Measurements from ENCODE around the gene RHOF. TPM values are rescaled to one million over a fixed set of nuclear protein-coding genes. Genes with fewer than 3 reads are reported as not detected.

Gene RHOF
- polyA plus RNA-seq, 1 of the 3 experiments (the other 2 are of a cell fraction) = 5.0 TPM

- H3K27me3 ChIP-seq (ENCODE audit: insufficient read depth) = no peaks in the 10 kb centered on the region
- H3K9me3 ChIP-seq = no peaks in the 10 kb centered on the region
- peak overlapping the region; percentile 77 for H3K4me2 ChIP-seq
- no peaks in the 10 kb centered on the region for H3K9me2 ChIP-seq
- H3K36me3 ChIP-seq (replicated peaks in 1 of 2; ENCODE audit: control insufficient read depth in 1 of 2, insufficient read depth in 2 of 2, low read length in 1 of 2) = peaks cover 7 to 11% of the 10 kb centered on the region in 2 experiments
- H2AFZ ChIP-seq (ENCODE audit: low read depth) = no peak overlapping the region
- peak overlapping the region; percentile 88 for H3K9ac ChIP-seq
- ChIA-PET POLR2A (interaction anchor here (0.6 to 3.4 kb wide), 4 partner anchors 9 to 221 kb away, joined by 3 to 30 read pairs (median 4); partner anchors contain the start of gene PSMD9), CTCF (interaction anchor here (0.7 to 18.3 kb wide), 7 partner anchors 7 to 249 kb away, joined by 3 to 675 read pairs (median 4); partner anchors contain the start of genes PSMD9, RHOF and SETD1B)
- peaks cover 24 to 36% of the 10 kb centered on the region in 2 experiments for H3K4me1 ChIP-seq (ENCODE audit: control insufficient read depth in 1 of 2, insufficient read depth in 2 of 2, low read depth in 1 of 2, low read length in 1 of 2)
- TF ChIP-seq MAX (IDR thresholded peaks at IDR 0.05; ENCODE audit: low read depth) (no peak), JUND (IDR thresholded peaks at IDR 0.05) (0 out of 2 replicates have a peak, but pooled peaks have one; percentile 1)
- peaks cover 39% of the 10 kb centered on the region for H3F3A ChIP-seq (replicated peaks; ENCODE audit: insufficient read depth)
- WGBS (ENCODE audit: low lambda C conversion rate) = 0% methylated on average over 1 of the region's 1 CpG
- DNase-seq = no peak
- H3K27ac ChIP-seq (ENCODE audit: low read depth in 2 of 2, low read length in 1 of 2) = peak overlapping the region; percentile 98 to 99
- peaks cover 72% of the 10 kb centered on the region for H3K79me2 ChIP-seq (ENCODE audit: insufficient read depth)
- peak overlapping the region; percentile 70 to 73 for H3K4me3 ChIP-seq (ENCODE audit: low read depth in 2 of 2, low read length in 1 of 2)
- peaks cover 8% of the 10 kb centered on the region for H4K20me1 ChIP-seq (ENCODE audit: insufficient read depth)
Measured at GRCh38 chr12:121802485-121802842, 9.0 kb upstream of the RHOF start.

GRCh38 chr12:121801595-121802484 is 8.4 kb upstream of the RHOF start:
- peak overlapping the region; percentile 77 for H3K4me2 ChIP-seq
- peak overlapping the region; percentile 70 to 73 for H3K4me3 ChIP-seq (ENCODE audit: low read depth in 2 of 2, low read length in 1 of 2)
- POLR2A ChIA-PET = interaction anchor here (1.2 to 3.4 kb wide), 3 partner anchors 9 to 87 kb away, joined by 3 to 30 read pairs (median 3); partner anchors contain the start of gene PSMD9
- H3K9me3 ChIP-seq = no peaks in the 10 kb centered on the region
- H3K4me1 ChIP-seq (ENCODE audit: control insufficient read depth in 1 of 2, insufficient read depth in 2 of 2, low read depth in 1 of 2, low read length in 1 of 2) = peaks cover 26 to 39% of the 10 kb centered on the region in 2 experiments
- H3K36me3 ChIP-seq (replicated peaks in 1 of 2; ENCODE audit: control insufficient read depth in 1 of 2, insufficient read depth in 2 of 2, low read length in 1 of 2) = peaks cover 7% of the 10 kb centered on the region in 2 experiments
- 4% methylated on average over 18 of the region's 18 CpGs for WGBS (ENCODE audit: low lambda C conversion rate)
- no peak for DNase-seq
- peaks cover 8% of the 10 kb centered on the region for H4K20me1 ChIP-seq (ENCODE audit: insufficient read depth)
- H3K27me3 ChIP-seq (ENCODE audit: insufficient read depth) = no peaks in the 10 kb centered on the region
- TF ChIP-seq POLR2AphosphoS5 (IDR thresholded peaks at IDR 0.05; ENCODE audit: low read depth, low read length) = peak; percentile 50; the same call in 1 of the 2 replicates
- TF ChIP-seq FOSL2 (IDR thresholded peaks at IDR 0.05; ENCODE audit: borderline replicate concordance, low read depth) = no peak
- TF ChIP-seq SIN3A (IDR thresholded peaks at IDR 0.05; ENCODE audit: borderline replicate concordance, low read depth, low read length) = no peak
- peaks cover 72% of the 10 kb centered on the region for H3K79me2 ChIP-seq (ENCODE audit: insufficient read depth)
- peak overlapping the region; percentile 88 for H3K9ac ChIP-seq
- peaks cover 41% of the 10 kb centered on the region for H3F3A ChIP-seq (replicated peaks; ENCODE audit: insufficient read depth)
- no peaks in the 10 kb centered on the region for H3K9me2 ChIP-seq
- no peak overlapping the region for H2AFZ ChIP-seq (ENCODE audit: low read depth)
- H3K27ac ChIP-seq (ENCODE audit: low read depth in 2 of 2, low read length in 1 of 2) = peak overlapping the region; percentile 98 to 99
- CTCF ChIA-PET = interaction anchor here (0.7 to 18.3 kb wide), 6 partner anchors 7 to 86 kb away, joined by 3 to 675 read pairs (median 10); partner anchors contain the start of genes PSMD9, RHOF and SETD1B

DNA sequence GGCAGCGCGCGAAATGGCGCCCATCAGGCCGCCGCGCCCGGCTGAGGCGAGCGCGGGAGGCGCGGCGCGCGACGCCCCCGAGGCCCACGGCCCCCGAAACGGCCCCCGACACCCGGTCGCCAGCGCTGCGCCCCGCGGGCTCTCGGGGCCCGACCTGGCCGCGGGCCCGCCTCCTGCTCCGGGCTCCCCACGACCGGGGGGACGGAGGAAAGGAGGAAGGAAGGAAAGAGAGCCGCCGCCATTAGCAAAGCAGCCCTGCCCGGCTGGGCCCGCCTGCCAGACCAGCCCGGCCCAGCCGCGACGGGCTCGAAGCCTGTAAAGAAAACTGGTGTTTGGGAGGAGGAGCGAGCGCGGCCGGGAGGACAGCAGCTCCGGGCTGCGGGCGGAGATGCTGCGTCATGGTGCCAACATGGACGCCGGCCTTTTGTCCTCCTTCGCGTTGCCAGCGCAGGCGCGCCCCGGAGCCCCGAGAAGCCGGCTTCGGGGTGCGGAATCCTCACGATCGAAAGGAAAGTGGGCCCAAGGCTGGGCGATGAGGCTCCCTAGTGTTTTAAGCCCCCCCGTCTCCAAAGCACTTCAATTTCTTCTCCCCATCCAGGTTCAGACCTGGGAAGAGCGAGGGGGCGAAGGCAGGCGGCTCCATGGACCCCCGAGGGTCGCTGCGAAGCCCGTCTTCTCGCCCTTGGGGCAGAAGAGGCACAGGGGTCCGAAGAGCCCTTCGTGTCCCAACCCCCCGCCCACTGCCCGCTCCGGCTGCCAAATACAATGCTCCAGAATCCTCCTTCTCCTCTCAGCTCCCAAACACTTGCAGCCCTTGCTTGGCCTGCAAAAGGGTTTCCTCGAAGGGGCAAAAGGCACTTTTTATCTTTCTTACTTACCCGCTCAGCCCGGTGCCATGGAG is 7.5 kb upstream of the RHOF start:
- Histone ChIP-seq H3K4me1 (ENCODE audit: control insufficient read depth in 1 of 2, insufficient read depth in 2 of 2, low read depth in 1 of 2, low read length in 1 of 2) (peaks cover 30 to 38% of the 10 kb centered on the region in 2 experiments), H3K36me3 (replicated peaks in 1 of 2; ENCODE audit: control insufficient read depth in 1 of 2, insufficient read depth in 2 of 2, low read length in 1 of 2) (peaks cover 9 to 11% of the 10 kb centered on the region in 2 experiments), H3K9me2 (no peaks in the 10 kb centered on the region), H4K20me1 (ENCODE audit: insufficient read depth) (no peaks in the 10 kb centered on the region; the same call in 1 of the 2 replicates), H3F3A (replicated peaks; ENCODE audit: insufficient read depth) (peaks cover 50% of the 10 kb centered on the region), H3K4me3 (ENCODE audit: low read depth in 2 of 2, low read length in 1 of 2) (peak overlapping the region; percentile 70 to 73), H3K27me3 (ENCODE audit: insufficient read depth) (no peaks in the 10 kb centered on the region), H3K4me2 (peak overlapping the region; percentile 77), H2AFZ (ENCODE audit: low read depth) (no peak overlapping the region), H3K9me3 (no peaks in the 10 kb centered on the region), H3K79me2 (ENCODE audit: insufficient read depth) (peaks cover 72% of the 10 kb centered on the region), H3K9ac (peak overlapping the region; percentile 88), H3K27ac (ENCODE audit: low read depth in 2 of 2, low read length in 1 of 2) (peak overlapping the region; percentile 98 to 99)
- ChIA-PET CTCF (interaction anchor here (0.7 to 18.3 kb wide), 5 partner anchors 6 to 87 kb away, joined by 3 to 675 read pairs (median 15); partner anchors contain the start of genes PSMD9, RHOF and SETD1B), POLR2A (interaction anchor here (1.2 to 3.4 kb wide), 3 partner anchors 10 to 87 kb away, joined by 3 to 30 read pairs (median 5); no protein-coding TSS in a partner anchor)
- DNase-seq = peak; percentile 62
- 4% methylated on average over 18 of the region's 86 CpGs for WGBS (ENCODE audit: low lambda C conversion rate)
- TF ChIP-seq TCF12 (IDR thresholded peaks at IDR 0.05) (no peak), GATA2 (CRISPR knock-in tag; IDR thresholded peaks at IDR 0.05) (no peak), FOXJ3 (CRISPR knock-in tag; IDR thresholded peaks at IDR 0.05) (no peak), SMC3 (IDR thresholded peaks at IDR 0.05; ENCODE audit: low read depth, low read length) (no peak)
- TF ChIP-seq, protein P1, sequence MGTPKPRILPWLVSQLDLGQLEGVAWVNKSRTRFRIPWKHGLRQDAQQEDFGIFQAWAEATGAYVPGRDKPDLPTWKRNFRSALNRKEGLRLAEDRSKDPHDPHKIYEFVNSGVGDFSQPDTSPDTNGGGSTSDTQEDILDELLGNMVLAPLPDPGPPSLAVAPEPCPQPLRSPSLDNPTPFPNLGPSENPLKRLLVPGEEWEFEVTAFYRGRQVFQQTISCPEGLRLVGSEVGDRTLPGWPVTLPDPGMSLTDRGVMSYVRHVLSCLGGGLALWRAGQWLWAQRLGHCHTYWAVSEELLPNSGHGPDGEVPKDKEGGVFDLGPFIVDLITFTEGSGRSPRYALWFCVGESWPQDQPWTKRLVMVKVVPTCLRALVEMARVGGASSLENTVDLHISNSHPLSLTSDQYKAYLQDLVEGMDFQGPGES (IDR thresholded peaks at IDR 0.05; ENCODE audit: low read depth, low read length) = no peak
- TF ChIP-seq, protein P2, sequence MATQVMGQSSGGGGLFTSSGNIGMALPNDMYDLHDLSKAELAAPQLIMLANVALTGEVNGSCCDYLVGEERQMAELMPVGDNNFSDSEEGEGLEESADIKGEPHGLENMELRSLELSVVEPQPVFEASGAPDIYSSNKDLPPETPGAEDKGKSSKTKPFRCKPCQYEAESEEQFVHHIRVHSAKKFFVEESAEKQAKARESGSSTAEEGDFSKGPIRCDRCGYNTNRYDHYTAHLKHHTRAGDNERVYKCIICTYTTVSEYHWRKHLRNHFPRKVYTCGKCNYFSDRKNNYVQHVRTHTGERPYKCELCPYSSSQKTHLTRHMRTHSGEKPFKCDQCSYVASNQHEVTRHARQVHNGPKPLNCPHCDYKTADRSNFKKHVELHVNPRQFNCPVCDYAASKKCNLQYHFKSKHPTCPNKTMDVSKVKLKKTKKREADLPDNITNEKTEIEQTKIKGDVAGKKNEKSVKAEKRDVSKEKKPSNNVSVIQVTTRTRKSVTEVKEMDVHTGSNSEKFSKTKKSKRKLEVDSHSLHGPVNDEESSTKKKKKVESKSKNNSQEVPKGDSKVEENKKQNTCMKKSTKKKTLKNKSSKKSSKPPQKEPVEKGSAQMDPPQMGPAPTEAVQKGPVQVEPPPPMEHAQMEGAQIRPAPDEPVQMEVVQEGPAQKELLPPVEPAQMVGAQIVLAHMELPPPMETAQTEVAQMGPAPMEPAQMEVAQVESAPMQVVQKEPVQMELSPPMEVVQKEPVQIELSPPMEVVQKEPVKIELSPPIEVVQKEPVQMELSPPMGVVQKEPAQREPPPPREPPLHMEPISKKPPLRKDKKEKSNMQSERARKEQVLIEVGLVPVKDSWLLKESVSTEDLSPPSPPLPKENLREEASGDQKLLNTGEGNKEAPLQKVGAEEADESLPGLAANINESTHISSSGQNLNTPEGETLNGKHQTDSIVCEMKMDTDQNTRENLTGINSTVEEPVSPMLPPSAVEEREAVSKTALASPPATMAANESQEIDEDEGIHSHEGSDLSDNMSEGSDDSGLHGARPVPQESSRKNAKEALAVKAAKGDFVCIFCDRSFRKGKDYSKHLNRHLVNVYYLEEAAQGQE (IDR thresholded peaks at IDR 0.05; ENCODE audit: low read depth, low read length) = peak; percentile 14; the same call in 1 of the 2 replicates

Data from SK-N-SH (cell line).